Cardiac septum (tissue), 1 donor: Measurements from ENCODE around the gene SND1. TPM values are rescaled to one million over a fixed set of nuclear protein-coding genes. Genes with fewer than 3 reads are reported as not detected.

ENCODE experiments used
- DNase-seq: peaks from one replicate; pipeline ENCODE4 v3.0.0-alpha.2; 2020; ENCODE audit warnings: low spot score
- intact Hi-C: fragments of 100-400 bp; cut with DNase I; formaldehyde crosslinking; loops from one replicate; pipeline ENCODE4 v1.14.0; 2022
- total RNA-seq: library from RNA; stranded (reverse); fragmentation: NEBNext Ultra II Directional; extraction: Animal tissue kit (Norgen Biotek cat#: 25700); gene quantifications from one replicate; pipeline ENCODE4 v1.2.1, GENCODE V29; 2021
- donor health status: DM: no; HTN: no; CAD: no.

SND1 gene
- total RNA-seq, 1 donor from 2014 or later: 66.7 TPM

- intact Hi-C loops: no loop called here
- DNase-seq: no peak
These were observed 422.7 kb downstream of the SND1 start for GRCh38 chr7:128074736-128075135.

GRCh38 chr7:128075242-128076095 lies 423.5 kb downstream of the SND1 start:
- no peak for DNase-seq
- intact Hi-C loops: no loop called here

GRCh38 chr7:128076196-128076795 lies 424.3 kb downstream of the SND1 start:
- intact Hi-C loops: no loop called here
- no peak for DNase-seq

GRCh38 chr7:128076796-128077271 lies 424.8 kb downstream of the SND1 start:
- intact Hi-C loops: no loop called here
- DNase-seq: no peak

- no peak for DNase-seq
- intact Hi-C loops: no loop called here
These were observed 426.3 kb downstream of the SND1 start for GRCh38 chr7:128078309-128078708.

GRCh38 chr7:128080169-128080568 lies 428.2 kb downstream of the SND1 start:
- intact Hi-C loops: no loop called here
- no peak for DNase-seq

- no peak for DNase-seq
- intact Hi-C loops: no loop called here
These were observed 429.4 kb downstream of the SND1 start for GRCh38 chr7:128081351-128081750.

- no peak for DNase-seq
- intact Hi-C loops: no loop called here
These were observed 429.8 kb downstream of the SND1 start for GRCh38 chr7:128081808-128082207.

- DNase-seq: no peak
- intact Hi-C loops: no loop called here
These were observed 430.4 kb downstream of the SND1 start for GRCh38 chr7:128082431-128082830.

GRCh38 chr7:128084896-128085608 lies 433.1 kb downstream of the SND1 start:
- intact Hi-C loops: no loop called here

GRCh38 chr7:128090492-128090891 lies 438.5 kb downstream of the SND1 start:
- intact Hi-C loops: no loop called here
- no peak for DNase-seq

More at GRCh38 chr7:128084896-128085608, 433.1 kb downstream of the SND1 start:
- no peak for DNase-seq

- intact Hi-C loops: no loop called here
- no peak for DNase-seq
These were observed 439.1 kb downstream of the SND1 start for GRCh38 chr7:128091106-128091505.

GRCh38 chr7:128092221-128092620 lies 440.2 kb downstream of the SND1 start:
- no peak for DNase-seq
- intact Hi-C loops: no loop called here

GRCh38 chr7:128093614-128094570 lies 441.9 kb downstream of the SND1 start:
- intact Hi-C loops: no loop called here
- DNase-seq: no peak

- intact Hi-C loops: no loop called here
- DNase-seq: no peak
These were observed 442.7 kb downstream of the SND1 start for GRCh38 chr7:128094686-128095085.

GRCh38 chr7:128097211-128097731 lies 445.3 kb downstream of the SND1 start:
- intact Hi-C loops: no loop called here
- DNase-seq: no peak

GRCh38 chr7:128098629-128099028 lies 446.6 kb downstream of the SND1 start:
- intact Hi-C loops: no loop called here
- DNase-seq: no peak

- intact Hi-C loops: no loop called here
These were observed 447.2 kb downstream of the SND1 start for GRCh38 chr7:128099204-128099671.

More at GRCh38 chr7:128099204-128099671, 447.2 kb downstream of the SND1 start:
- DNase-seq: no peak
